GM19351 (cell line): ENCODE results near the gene TLX1.

Source experiments
- ATAC-seq: cut with Tn5 transposase; IDR thresholded peaks from one replicate; pipeline ENCODE4 v1.9.1; 2021; ENCODE audit warnings: mild to moderate bottlenecking, moderate library complexity; ENCODE audit not compliant: unreplicated experiment

Gene TLX1

DNA sequence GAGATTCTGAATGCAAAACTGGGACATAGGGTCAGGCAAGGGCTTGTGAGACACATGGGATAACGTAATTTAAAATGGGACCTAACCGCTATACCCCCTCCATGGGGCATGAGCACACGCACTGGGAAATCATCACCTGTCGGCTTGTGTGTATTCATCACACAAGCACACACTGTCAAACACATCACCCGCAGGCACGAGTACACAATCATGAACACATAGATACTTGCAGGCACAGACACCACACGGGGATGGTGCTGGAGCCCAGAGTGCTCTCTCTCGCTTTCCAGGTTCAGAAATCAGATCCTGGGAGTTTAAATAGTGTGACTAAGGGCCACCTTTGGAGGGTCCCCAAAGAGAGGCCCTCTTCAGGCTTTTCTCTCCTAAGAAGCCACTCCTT is 19.6 kb upstream of the TLX1 start:
- ATAC-seq, result no peak

DNA sequence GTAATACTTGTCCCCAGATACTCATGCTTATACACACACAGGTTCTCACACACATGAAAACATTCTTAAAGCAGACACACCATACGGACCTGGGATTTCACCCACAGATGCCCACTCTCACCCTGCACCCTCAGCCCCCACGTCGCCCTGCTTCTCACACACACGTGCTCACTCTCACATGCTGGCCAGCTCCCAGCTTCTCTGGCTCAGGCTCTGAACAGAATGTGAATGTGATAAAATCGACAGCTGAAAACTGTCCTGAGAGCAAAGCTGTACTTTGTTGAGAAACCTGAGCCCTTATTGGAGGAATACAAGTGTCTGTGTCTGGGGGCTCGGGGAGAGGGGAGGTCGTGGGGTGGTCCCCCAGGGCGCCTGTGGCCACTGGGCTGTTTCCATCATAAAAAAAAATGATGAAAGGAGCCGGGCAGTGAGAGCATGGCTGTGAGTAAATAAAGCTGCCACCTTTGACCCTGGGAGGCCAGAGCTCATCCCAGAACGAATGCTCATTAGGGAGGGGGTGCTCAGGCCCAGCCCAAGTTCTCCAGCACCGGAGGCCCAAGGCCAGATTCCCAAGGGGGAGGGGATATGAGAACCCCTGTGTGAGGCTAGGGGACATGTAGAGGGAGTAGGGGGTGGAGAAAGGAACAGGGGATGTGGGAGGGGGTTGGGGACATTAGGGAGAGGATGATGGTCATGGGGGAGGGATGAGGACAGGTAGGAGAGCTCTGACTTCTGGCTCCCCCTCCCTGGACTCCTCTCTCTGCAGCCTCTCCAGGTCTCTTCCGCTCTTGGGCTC is 18.1 kb upstream of the TLX1 start:
- no peak for ATAC-seq

DNA sequence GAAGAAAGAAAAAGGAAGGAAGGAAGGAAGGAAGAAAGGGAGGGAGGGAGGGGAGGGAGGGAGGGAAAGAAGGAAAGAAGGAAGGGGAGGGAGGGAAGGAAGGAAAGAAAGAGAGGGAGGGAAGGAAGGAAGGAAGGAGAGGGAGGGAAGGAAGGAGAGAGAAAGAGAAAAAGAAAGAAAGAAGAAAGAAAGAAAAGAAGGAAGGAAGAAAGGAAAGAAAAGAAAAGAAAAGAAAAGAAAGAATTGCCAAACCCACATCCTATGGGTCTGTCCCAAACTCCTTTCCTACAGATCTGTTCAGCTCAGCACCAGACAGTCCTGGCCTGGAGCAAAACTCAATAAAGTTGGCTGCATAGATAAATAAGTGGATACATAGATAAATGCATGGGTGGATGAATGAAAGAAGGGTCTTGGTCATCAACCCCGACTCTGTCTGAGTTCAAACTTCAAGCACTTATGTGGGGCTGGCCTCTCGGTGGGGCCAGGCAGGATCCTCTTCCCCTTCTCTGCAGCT is 17.2 kb upstream of the TLX1 start:
- ATAC-seq, result no peak

DNA sequence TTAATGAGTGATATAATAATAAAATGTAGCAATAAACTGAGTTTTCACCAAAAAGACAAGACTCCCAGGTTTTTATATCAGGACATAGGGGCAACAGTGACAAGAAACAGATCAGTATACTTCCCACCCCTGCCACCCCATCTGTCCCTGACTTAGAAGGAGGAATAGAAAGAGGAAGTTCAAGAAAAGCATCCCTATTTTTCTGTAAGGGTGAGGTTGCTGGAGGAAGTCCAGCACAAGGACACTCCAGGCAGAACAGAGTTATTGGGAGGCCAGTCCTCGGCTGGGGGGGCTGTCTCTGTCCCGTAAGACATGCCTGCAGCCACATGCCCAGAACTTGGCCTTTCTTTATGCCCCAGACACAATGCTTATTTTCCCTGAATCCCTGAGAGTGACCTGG is 16.5 kb upstream of the TLX1 start:
- ATAC-seq, result no peak

DNA sequence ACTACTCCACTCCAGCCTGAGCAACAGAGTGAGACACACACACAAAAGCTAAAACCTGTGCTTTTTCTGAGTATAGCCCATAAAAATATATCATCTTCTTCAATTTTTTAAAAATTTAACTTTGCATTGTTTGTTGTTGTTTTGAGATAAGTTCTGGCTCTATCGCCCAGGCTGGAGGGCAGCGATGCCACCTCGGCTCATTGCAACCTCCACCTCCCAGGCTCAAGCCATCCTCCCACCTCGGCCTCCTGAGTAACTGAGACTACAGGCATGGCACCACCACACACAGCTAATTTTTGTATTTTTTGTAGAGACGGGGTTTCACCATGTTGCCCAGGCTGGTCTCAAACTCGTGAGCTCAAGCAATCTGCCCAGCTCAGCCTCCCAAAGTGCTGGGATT is 14.3 kb upstream of the TLX1 start:
- no peak for ATAC-seq

DNA sequence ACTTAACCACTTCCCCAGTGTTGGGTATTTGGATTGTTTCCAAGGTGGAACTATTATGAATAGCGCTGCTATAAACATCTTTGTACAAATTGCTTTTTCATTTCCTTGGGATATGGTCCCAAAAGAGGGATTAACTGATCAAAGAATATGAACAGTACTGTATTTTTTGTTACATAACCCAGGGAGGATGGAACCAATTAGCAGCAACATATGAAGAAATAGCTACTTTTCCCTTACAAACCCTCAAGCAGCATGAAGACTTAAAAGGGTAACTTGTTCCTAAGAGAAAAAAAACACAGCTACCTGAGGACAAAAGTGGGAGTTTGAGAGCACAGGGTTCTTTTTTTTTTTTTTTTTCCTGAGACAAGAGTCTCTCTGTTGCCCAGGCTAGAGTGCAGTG is 13.1 kb upstream of the TLX1 start:
- no peak for ATAC-seq

DNA sequence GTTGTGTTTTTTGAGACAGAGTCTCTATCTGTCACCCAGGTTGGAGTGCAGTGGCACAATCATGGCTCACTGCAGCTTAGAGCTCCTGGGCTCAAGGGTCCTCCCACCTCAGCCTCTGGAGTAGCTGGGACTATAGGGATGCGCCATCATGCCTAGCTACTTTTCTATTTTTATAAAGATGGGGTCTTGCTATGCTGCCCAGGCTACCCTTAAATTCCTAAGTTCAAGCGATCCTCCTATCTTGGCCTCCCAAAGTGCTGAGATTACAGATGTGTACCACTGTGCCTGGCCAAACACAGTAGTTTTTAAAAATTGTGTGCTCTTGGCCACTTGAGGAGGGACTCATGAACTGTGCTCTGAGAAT is 10.6 kb upstream of the TLX1 start:
- no peak for ATAC-seq

DNA sequence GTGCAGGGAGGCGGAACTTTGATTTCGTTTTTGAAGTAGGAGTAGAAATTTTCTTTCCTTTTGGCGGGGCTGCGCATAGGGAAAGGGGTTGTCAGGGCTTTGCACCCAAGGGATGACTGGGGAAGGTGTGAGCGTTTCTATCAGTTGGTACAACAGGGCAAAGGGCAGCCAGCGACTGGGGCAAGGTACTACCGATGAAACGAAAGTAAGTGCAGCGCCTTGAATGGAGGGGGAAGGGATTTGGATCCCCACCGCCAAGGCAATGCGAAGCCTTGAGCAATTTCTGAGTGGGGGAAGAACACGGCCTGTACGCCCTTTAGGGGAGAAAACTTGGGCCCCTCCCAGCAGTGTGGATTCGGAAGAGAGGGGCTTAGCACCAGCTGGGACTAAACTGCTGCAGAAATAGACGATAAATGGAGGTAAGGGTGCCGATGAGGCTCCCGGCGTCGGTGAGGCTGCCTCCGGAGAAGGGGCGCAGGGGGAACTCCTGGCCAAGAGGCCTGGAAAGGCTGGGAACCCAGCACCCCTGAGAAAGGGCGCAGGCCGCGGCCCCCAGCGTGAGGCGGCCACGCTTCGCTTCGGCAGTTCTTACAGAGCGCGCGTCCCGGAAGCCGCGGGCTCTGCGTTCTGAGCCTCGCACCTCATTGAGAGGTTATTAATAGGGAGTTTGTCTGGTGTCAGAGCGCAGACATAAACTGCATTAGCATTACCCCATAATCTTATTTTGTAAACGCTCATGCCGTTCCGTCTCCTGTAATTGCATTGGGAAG is 10.0 kb upstream of the TLX1 start:
- no peak for ATAC-seq

DNA sequence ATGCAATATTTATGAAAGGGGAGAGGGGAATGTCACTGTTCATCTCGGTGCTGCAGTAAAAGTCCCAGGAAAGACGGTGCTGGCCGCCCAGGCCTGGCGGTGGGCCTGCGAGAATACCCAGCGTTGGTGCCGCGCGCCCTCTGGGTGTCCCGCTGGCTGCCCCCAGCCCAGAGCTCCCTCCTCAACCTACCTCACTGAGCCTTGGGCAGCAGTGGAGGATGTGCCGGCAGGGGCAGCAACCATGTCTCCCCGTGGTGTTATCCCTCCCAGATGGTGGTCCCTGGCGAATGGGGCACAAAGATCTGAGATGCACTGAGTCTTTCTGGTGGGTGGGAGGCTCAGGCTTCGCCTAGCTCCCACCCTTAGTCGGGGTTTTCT is 9.5 kb upstream of the TLX1 start:
- no peak for ATAC-seq

DNA sequence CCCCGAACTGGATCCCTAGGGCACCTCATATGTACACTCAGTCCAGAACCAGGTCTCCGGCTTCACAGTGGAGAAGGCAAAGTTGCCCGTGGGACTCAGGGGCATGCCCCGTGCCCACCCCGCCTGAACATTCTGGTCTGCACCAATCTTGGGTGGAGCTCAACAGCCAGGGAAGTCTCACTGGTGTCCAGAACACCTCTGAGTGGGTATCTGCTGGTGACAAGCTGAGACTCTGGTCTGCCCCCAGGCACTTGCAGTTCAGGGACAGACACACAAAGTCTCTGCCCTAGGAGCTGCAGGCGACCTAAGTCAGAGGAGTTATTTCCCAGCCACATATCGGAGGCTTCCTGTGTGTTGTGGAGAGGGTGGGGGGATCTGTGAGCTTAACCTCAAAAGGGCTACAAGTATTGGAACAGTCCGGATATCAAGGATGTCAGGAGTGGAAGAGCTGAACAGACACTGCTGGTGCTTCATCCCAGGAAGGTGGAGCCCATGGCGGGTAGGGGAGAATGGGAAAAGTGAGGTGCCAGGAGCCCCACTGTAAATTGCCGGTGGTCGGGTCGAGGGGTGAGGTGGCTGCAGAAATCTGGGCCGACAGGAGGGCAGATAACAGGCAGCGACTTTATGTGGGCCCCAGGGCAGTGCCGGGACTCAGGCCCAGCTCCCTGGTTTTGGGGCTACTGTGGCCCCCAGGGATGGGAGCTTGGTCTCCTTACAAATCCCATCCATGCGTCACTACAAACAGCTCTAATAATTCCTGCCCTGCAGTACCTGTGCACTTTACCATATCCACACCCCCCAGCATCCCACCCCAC is 8.6 kb upstream of the TLX1 start:
- no peak for ATAC-seq

DNA sequence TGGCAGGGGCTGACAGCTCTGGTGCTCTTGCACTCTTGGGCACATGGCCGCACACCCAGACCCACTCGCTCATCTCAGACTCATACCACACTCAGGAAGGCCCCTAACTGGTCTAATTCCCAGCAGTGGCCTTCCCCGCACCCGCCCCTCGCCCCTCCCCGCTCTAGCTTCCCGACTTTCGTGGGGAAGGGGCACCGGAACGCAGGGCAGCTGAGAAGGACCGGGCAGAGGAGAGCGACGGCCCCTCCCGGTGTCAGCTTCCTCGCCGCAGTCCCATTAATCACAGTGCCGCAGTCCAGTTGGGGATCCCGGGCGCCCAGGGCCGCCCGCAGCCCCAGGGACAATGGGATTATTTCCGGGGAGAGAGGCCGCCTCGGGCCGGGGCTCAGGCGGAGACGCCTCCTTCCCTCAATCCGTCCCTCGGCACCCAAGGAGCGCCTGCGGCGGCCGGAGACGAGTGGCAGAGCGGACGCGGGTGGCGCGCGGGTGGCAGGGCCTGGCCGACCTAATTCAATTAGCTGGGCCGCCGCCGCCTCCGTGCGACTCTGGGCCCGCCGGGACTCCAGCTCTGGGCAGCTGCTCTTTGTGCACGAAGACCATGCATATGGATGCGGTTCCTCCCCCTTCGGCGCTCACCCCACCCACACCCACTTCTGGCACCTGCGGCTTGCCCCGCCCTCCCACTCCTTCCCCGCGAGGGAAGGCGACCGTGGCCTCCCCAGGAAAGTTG is 7.8 kb upstream of the TLX1 start:
- no peak for ATAC-seq

DNA sequence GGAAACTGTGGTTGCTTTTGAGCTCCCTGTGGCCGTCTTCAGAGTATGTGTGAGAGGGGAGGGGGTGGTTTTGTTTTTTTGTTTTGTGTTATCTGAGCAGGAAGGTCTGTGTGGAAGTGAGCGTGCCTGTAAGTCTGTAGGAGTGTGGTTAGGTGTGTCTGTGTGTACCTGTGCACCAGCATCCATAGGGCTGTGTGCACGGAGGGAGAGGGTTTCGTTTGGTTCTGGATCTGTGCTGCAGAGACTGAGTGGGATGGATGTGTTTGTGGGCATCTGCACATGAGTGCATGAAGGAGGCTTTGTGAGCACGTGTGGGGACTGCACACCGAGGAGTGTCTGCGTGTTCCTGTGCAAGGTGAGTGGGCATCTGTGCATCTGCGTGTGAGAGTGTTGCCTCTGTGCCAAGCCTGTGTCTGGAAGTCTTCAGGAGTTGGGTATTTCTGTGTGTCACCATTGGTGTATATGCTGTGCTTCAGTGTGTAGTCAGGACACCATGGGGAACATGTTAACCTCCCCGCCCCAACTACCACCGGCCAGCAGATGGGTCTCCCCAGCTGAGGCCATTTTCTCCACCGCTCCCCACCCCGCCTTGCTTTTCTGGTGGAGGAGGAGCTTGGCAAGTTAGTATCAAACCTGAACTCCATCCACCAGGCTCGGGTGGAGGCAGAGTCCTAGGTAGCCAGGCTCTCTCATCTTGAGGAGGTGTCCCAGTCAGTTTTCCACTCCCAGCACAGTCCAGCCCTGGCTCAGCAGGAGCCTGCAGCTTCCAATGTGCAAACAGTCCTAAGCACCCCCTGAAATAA is 7.1 kb upstream of the TLX1 start:
- no peak for ATAC-seq

DNA sequence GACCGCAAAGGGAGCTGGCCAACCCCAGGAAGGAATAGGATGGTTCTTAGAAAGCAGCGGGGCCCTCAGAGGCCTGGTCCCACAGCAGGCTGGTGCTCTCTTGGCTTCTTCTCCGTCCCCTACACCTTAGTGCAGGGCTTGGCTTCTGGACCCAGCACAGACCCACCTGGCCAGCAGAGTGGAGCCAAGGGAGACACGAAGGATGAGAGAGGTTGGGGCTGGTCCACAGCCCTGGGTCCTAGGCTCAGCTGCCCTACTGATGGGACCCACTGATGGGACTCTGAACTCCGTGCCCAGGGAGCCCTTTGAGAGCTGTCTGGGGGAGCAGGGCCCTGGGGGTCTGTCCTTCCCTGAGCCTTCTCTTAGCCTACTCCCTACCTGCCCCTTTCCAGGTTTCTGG is 6.2 kb upstream of the TLX1 start:
- ATAC-seq, result no peak

DNA sequence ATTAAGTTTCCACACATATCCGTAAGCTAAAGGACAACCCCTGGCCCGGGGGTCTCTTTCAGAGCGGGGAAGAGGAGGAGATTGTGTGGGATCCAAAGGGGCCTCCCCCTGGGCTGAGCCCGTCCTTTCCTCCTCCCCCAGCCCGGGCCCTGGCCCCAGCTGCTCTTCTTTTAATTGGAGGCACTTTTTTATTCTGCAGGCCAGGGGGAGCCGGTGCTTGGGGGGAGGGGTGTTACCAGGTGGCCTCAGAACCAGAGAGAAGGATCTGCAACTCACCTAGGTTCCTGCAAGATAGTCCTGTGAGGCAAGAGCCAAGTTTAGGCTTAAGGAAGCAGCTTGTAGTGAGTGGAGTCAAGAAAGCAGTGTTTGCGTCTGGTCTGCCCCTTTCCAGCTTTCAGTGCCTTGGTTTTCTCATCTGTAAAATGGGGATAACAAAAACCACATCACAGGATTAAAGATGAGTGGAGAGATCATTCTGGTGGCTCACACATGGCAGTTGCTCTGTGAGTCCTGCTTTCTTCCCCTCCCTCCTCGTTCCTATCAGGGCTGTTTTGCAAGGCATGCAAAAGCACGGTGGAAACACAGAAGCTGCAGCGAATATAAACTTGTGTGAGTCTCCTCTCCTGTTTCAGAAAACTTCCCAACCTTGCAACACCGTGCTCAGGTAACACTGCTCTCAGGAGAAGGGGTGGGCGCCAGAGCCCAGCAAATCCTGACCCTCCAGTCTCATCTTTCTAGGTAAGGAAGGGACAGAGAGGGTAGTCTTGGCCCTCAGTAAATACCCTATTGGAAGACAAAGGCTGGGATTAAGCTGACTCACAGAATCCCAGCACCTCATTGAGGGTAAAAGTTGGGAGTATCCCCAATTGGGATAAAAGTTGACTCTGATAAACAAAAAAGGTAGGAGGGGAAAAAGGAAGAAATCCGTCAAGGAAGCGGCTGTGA is 4.1 kb upstream of the TLX1 start:
- ATAC-seq, result no peak

DNA sequence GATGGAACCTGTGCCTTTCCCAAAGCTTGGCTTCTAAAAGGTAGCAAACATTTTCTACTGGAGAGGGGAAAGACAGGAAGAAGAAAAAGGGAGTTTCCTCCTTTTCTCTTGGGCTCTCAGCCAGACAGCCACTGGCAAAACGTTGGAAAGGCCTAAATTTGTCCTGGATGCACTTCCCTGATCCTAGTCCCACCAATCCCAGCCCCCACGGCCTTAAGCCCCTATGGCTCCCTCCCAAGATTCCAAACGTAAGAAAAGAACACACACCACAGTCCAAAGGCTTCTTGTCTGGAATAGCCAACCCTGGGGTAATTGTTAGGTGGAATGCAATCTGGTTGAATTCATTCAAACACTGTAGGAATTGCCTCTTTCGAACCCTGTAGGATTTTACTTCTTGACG is 959 bp upstream of the TLX1 start:
- no peak for ATAC-seq

DNA sequence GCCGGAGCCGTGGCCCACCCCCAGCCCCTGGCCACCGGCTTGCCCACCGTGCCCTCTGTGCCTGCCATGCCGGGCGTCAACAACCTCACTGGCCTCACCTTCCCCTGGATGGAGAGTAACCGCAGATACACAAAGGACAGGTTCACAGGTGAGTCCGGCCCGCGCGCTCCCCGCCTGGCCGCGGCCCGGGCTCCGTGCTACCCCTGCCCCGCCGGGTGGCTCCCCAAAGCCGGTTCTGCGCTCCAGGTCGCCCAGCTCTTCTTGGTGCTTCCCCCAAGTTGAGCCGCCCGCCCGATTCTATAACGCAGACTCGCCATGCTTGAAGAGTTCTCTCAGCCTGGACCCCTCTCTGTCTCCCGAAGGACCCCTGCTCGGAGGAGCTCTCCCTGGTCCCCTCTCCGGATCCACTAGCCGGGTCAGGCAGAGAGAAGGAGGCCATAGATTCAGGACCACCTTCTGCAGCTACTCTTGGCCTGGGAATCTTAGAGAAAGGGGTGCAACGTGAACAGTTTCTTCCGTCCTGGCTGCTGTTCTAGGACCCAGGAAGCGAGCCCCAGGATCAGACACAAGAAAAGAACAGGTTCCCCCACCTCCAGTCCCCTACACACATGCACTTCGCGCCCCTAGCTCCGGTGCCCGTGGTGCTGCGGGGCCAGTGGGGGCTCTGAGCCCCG is 999 bp downstream of the TLX1 start:
- ATAC-seq, result no peak

DNA sequence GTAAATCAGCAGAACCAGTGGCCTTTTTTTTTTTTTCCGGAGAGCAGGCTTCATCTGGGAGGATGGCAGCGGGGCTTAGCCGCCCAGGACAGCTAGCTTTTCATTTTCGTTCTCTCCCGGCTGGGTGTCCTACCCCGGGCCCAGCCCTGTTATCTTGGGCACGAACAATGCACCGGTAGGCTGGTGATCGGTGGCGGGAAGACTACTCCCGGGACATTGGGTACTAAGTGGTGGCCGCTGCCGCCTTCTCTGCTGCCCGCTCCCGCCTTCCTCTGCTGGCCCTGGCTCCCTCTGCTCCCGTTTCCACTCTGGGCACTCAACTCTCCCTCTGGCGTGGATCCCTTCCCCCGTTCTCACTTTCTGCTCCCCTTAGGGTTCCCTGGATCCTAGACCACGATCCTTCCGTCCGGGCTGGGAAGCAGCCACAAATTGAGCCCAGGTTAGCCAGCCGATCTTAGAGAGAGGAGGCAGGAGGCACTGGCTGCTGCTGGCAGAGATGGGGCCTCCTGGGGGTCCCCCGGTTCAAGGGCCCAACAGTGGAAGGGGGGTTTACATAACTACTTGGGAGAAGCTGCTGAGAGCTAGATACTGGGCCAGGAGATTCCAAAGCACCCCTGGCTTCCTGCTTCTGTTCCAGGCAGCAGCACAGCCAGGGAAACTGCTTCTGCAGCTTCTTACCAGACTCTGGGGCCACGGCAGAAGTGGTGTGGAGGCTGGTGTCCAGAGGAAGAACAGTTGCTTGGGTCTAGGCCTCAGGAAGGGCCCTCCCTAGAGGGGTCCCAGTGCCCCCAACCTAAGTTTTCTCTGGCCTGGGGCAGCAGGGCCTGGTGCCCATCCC is 1.8 kb downstream of the TLX1 start:
- no peak for ATAC-seq
